CD4-positive, alpha-beta T cell (primary cell): ENCODE data around the gene KLHL12. TPM values are rescaled to one million over a fixed set of nuclear protein-coding genes. Genes with fewer than 3 reads are reported as not detected.

ENCODE experiments used
- ATAC-seq: fragments of 200-7000 bp; cut with Tn5 transposase; one replicate; pipeline ENCODE4 v1.10.0; 2022; ENCODE audit warnings: mild to moderate bottlenecking; ENCODE audit not compliant: poor library complexity
- CTCF ChIA-PET: fragments of 350-600 bp; sonication (Branson Sonifier 250); formaldehyde crosslinking; loops from one replicate; lab custom pipeline; 2021; ENCODE audit warnings: antibody characterized with exemption, inconsistent platforms; lab: Charles Lee
- POLR2A ChIA-PET: fragments of 350-600 bp; sonication (Branson Sonifier 250); formaldehyde crosslinking; loops from one replicate; lab custom pipeline; 2021; ENCODE audit warnings: antibody characterized with exemption, inconsistent platforms; lab: Charles Lee
- DNase-seq, 14 experiments: peaks; one replicate each; pipeline ENCODE4 v3.0.0-alpha.2; 2013 to 2020; ENCODE audit warnings: mixed read lengths in 2 of 14
- H3K27ac ChIP-seq, 2 donors: one replicate each; pipeline versions ENCODE4 v1.5.1 to v1.7.0; 2013; ENCODE audit warnings: low read length in 2 of 2, low read depth in 1 of 2, mild to moderate bottlenecking in 1 of 2
- H3K27me3 ChIP-seq, 2 experiments: 1 replicate in 1 of 2; 2 replicates in 1 of 2; pipeline versions ENCODE4 v1.6.1 to v1.7.0; 2013; ENCODE audit warnings: low read length in 2 of 2, control low read depth in 1 of 2, mild to moderate bottlenecking in 1 of 2, moderate library complexity in 1 of 2; ENCODE audit not compliant: insufficient read depth in 2 of 2, control insufficient read depth in 1 of 2
- H3K36me3 ChIP-seq: one replicate; pipeline ENCODE4 v1.6.1; 2013; ENCODE audit warnings: low read length, control low read depth; ENCODE audit not compliant: insufficient read depth
- H3K4me1 ChIP-seq: one replicate; pipeline ENCODE4 v1.6.1; 2013; ENCODE audit warnings: low read length, control low read depth; ENCODE audit not compliant: insufficient read depth
- H3K4me3 ChIP-seq: one replicate; pipeline ENCODE4 v1.5.1; 2013; ENCODE audit warnings: mild to moderate bottlenecking, low read length, moderate library complexity
- H3K9me3 ChIP-seq, 2 experiments: 1 replicate in 1 of 2; 2 replicates in 1 of 2; pipeline versions ENCODE4 v1.6.1 to v1.7.0; 2013; ENCODE audit warnings: low read length in 2 of 2, mild to moderate bottlenecking in 2 of 2, control low read depth in 1 of 2, moderate library complexity in 1 of 2; ENCODE audit not compliant: control insufficient read depth in 1 of 2, insufficient read depth in 1 of 2
- H3K27ac Mint-ChIP-seq: one replicate; pipeline ENCODE4 v1.8.0; 2020; ENCODE audit warnings: mixed read lengths
- H3K27me3 Mint-ChIP-seq: one replicate; pipeline ENCODE4 v1.8.0; 2021; ENCODE audit warnings: mixed read lengths
- H3K36me3 Mint-ChIP-seq: one replicate; pipeline ENCODE4 v1.8.0; 2021; ENCODE audit warnings: low read depth, mixed read lengths
- H3K4me1 Mint-ChIP-seq: one replicate; pipeline ENCODE4 v1.8.0; 2021; ENCODE audit warnings: low read depth, mixed read lengths
- H3K4me3 Mint-ChIP-seq: one replicate; pipeline ENCODE4 v1.8.0; 2020; ENCODE audit warnings: mild to moderate bottlenecking, mixed read lengths
- H3K9me3 Mint-ChIP-seq: one replicate; pipeline ENCODE4 v1.8.0; 2020; ENCODE audit warnings: mixed read lengths
- intact Hi-C, 2 experiments: fragments of 100-400 bp; cut with DNase I in 1 of 2; cut with micrococcal nuclease in 1 of 2; formaldehyde crosslinking; loops; one replicate each; pipeline versions ENCODE4 v1.15.1 to v1.9.0; 2023 to 2025; cut with DNase I, micrococcal nuclease
- total RNA-seq, 174 experiments: library from RNA in 2 of 174; stranded (reverse) in 2 of 174; gene quantifications; one replicate each; pipeline ENCODE4 v1.2.3 and lab custom pipeline; 2021 to 2026
- TF ChIP-seq, protein P1 (sequence below): fragments of 200-600 bp; IDR thresholded peaks from one replicate; pipeline ENCODE4 v1.8.0; 2022; ENCODE audit warnings: antibody characterized with exemption, mild to moderate bottlenecking

Gene KLHL12
- total RNA-seq, 2 experiments from 2014 or later: 18.5 to 18.6 TPM

DNA sequence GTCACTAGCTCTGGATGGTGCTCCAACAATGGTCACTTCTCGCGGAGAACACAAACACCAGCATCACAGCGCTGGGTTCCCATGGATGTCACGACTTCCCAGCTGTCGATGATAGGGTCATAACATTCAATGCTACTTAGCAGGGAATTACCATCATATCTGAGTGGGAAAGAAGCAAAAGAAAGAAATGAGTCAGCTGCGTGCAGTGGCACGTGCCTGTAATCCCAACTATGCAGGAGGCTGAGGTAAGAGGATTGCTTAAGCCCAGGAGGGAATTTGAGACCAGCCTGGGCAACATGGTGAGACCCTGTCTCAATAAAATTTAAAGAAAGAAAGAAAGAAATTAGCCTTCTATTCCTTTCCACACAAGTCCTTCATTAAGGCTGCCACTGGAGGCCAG is 34.5 kb downstream of the KLHL12 start:
- no peaks in the 10 kb centered on the region for H3K27me3 Mint-ChIP-seq
- no peaks in the 10 kb centered on the region for H3K9me3 Mint-ChIP-seq
- no peak overlapping the region for H3K4me3 ChIP-seq
- no peak overlapping the region for H3K27ac ChIP-seq
- H3K27ac Mint-ChIP-seq: no peak overlapping the region
- peaks cover 75% of the 10 kb centered on the region for H3K36me3 Mint-ChIP-seq
- ATAC-seq: no peak
- no peak overlapping the region for H3K4me3 Mint-ChIP-seq
- no peak for DNase-seq
- H3K36me3 ChIP-seq: peaks cover 67% of the 10 kb centered on the region
- ChIA-PET POLR2A (no interaction called here), CTCF (no interaction called here)
- peaks cover 17% of the 10 kb centered on the region for H3K4me1 Mint-ChIP-seq
- TF ChIP-seq, protein P1, sequence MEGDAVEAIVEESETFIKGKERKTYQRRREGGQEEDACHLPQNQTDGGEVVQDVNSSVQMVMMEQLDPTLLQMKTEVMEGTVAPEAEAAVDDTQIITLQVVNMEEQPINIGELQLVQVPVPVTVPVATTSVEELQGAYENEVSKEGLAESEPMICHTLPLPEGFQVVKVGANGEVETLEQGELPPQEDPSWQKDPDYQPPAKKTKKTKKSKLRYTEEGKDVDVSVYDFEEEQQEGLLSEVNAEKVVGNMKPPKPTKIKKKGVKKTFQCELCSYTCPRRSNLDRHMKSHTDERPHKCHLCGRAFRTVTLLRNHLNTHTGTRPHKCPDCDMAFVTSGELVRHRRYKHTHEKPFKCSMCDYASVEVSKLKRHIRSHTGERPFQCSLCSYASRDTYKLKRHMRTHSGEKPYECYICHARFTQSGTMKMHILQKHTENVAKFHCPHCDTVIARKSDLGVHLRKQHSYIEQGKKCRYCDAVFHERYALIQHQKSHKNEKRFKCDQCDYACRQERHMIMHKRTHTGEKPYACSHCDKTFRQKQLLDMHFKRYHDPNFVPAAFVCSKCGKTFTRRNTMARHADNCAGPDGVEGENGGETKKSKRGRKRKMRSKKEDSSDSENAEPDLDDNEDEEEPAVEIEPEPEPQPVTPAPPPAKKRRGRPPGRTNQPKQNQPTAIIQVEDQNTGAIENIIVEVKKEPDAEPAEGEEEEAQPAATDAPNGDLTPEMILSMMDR: no peak
- intact Hi-C loops: no loop called here
- H3K4me1 ChIP-seq: peaks cover 14% of the 10 kb centered on the region
- no peaks in the 10 kb centered on the region for H3K9me3 ChIP-seq
- H3K27me3 ChIP-seq: no peaks in the 10 kb centered on the region

DNA sequence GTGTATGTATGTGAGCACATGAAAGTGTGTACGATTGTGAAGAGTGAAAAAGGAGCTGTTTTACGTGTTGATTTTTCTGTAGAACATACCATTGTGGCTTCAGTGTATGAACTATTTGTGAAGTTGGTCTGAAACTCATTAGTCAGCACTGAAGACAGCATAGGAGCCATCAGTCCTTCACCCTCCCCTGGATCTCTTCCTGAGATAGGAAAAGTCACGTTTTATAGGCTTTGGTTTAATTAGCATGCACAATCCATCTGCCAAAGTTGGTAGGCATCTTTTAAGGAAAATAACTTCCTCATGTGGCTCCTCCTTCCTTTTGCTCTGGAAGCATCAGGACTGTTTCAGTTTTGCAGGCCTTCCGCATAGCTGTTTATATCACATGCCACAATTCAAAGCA is 36.6 kb downstream of the KLHL12 start:
- Mint-ChIP-seq H3K27ac (peak overlapping the region; percentile 94), H3K4me3 (peak overlapping the region; percentile 47), H3K27me3 (no peaks in the 10 kb centered on the region), H3K4me1 (peaks cover 17% of the 10 kb centered on the region), H3K36me3 (peaks cover 59% of the 10 kb centered on the region), H3K9me3 (no peaks in the 10 kb centered on the region)
- DNase-seq (no peak), ATAC-seq (no peak)
- Histone ChIP-seq H3K27me3 (no peaks in the 10 kb centered on the region), H3K4me3 (no peak overlapping the region), H3K9me3 (no peaks in the 10 kb centered on the region), H3K36me3 (peaks cover 50% of the 10 kb centered on the region), H3K4me1 (peaks cover 20% of the 10 kb centered on the region), H3K27ac (no peak overlapping the region)
- TF ChIP-seq, protein P1: no peak
- intact Hi-C loops: loop anchor here in 1 of 2 experiments (2.0 kb wide), 1 partner anchor 36 kb away; the partner anchor contains the start of gene KLHL12
- ChIA-PET POLR2A (interaction anchor here (1.5 kb wide), 1 partner anchor 117 kb away, joined by 7 read pairs; the partner anchor contains the start of gene TMEM183A), CTCF (interaction anchor here (0.9 kb wide), 1 partner anchor 37 kb away, joined by 3 read pairs; no protein-coding TSS in a partner anchor)

DNA sequence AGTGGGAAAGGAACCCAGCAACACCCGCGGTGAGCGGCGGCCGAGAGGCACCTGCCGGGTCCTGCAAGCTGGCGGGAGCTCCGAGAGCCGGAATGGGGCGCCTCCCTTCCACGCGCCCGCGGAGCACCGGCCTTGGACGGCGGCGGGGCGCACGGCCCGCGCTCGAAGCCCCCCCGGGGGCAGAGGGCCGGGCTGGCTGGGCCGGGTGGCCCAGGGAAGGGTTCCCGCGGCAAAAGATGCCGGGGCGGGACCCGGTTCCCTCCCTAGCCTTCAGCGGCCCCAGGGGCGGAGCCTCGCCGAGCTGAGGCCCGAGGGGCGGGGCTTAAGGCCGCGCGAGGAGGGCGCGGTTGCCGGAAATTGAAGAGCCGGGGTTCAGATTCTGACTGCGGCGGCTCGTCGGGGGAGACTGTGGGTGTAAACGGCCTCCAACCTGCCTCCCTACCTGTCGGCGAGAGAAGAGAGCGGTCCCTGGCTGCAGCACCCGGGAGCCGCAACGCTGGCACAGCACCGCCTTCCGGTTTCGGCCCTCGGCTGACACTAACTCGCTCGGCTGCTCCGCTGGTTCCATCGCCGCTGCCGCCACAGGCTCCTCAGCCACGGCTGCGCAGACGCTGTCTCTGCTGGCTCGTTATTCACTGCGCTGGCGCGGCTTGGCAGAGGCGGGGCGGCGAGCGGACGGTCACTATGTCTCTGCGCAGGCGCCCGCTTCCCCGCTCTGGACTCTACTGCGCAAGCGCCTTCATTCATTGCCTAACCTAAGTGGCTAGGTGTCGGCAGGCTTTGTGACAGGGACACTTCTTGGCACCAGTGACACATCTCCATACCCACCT is 38.3 kb downstream of the KLHL12 start, which contains the start of gene RABIF:
RABIF (minus strand) TSS at position 619 of the 830 bp plus-strand sequence; CDS start at position 568, 51 bp downstream.
- Histone ChIP-seq H3K27me3 (no peaks in the 10 kb centered on the region), H3K36me3 (peaks cover 33% of the 10 kb centered on the region), H3K4me1 (peaks cover 20% of the 10 kb centered on the region), H3K27ac (peak within 1 kb of the TSS; percentile 87 to 95), H3K4me3 (peak within 1 kb of the TSS; percentile 77), H3K9me3 (no peaks in the 10 kb centered on the region)
- Mint-ChIP-seq H3K27me3 (no peaks in the 10 kb centered on the region), H3K9me3 (no peaks in the 10 kb centered on the region), H3K4me3 (peak within 1 kb of the TSS; percentile 99), H3K27ac (peak within 1 kb of the TSS; percentile 94), H3K4me1 (peaks cover 24% of the 10 kb centered on the region), H3K36me3 (peaks cover 50% of the 10 kb centered on the region)
- intact Hi-C loops: loop anchor here (2.0 to 10.0 kb wide), 10 partner anchors 70 to 976 kb away; partner anchors contain the start of genes PCAT6 (in 2 of the 2), ADIPOR1 (in 1 of the 2), ARL8A (in 1 of the 2) and CYB5R1 (in 1 of the 2)
- DNase-seq (peak; percentile 94 to 99 (median 96)), ATAC-seq (peak; percentile 90)
- TF ChIP-seq, protein P1: peak; percentile 16
- POLR2A ChIA-PET: interaction anchor here (1.0 to 1.6 kb wide), 11 partner anchors 23 to 138 kb away, joined by 3 to 11 read pairs (median 7); partner anchors contain the start of genes CYB5R1, KDM5B, KLHL12 and PCAT6
- CTCF ChIA-PET: interaction anchor here (1.0 to 1.2 kb wide), 3 partner anchors 25 to 78 kb away, joined by 3 to 4 read pairs (median 3); partner anchors contain the start of genes KLHL12 and PCAT6
